GM18861 (cell line): Measurements from ENCODE around the gene POTEI.
"Not testable (repeated sequence)": the region's sequence is repeated elsewhere in the genome, so short reads cannot be mapped to it uniquely, and the experiment has no call there.

ENCODE experiments used
- ATAC-seq: cut with Tn5 transposase; IDR thresholded peaks from one replicate; pipeline ENCODE4 v1.9.1; 2021; ENCODE audit not compliant: unreplicated experiment

The POTEI gene

DNA sequence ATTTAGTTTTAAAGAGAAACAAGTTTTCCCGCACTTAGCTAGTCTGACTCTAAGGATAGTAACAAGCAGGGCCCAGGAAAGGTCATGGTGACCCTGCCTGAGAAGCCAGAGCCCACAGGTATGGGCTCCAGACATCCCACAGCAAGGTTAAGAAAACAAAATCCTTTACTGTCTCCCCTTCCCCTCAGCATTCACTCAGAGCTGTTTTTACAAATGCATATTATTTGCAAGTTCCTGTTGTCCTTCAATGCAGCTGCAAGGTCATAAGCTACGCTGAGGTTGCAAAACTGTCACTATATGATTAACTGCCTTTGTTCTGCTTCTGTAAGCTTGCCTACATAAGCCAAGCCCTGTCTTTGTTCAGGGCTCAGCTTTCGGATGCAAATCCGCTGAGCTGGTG, 18.1 kb downstream of the POTEI start:
- ATAC-seq: not testable (repeated sequence)

DNA sequence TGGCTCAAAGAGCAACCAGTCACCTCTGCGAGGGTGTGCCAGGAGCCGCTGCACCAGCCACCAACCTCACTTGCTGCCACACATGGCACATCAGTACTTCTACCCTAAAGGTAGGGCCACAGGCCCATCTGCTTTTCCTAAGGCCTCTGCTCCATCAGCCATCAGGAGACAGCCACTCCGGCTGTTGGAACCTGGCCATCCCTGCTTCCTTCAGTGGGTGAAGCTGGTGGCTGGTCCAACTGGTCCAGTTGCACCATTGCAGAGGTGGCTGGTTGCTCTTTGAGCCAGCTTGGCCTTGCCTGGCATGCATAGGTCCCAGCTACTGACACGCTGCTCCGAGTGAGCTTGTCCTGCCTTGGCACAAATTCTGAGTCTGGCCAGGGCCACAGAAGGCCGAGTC, 53.7 kb downstream of the POTEI start:
- not testable (repeated sequence) for ATAC-seq

DNA sequence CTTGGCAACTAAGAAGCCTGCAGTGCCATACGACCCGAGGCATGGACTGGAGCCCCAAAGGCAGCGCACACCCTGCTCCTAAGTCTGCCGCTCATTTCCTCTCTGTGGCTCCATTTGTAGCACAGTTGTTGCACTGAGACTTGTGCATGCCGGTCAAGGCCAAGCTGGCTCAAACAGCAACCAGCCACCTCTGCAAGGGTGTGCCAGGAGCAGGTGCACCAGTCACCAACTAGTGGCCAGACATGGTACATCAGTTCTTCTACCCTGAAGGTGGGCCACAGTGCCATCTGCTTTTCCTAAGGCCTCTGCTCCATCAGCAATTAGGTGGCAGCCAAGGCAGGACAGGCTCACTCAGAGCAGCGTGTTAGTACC, 54.4 kb downstream of the POTEI start:
- not testable (repeated sequence) for ATAC-seq

DNA sequence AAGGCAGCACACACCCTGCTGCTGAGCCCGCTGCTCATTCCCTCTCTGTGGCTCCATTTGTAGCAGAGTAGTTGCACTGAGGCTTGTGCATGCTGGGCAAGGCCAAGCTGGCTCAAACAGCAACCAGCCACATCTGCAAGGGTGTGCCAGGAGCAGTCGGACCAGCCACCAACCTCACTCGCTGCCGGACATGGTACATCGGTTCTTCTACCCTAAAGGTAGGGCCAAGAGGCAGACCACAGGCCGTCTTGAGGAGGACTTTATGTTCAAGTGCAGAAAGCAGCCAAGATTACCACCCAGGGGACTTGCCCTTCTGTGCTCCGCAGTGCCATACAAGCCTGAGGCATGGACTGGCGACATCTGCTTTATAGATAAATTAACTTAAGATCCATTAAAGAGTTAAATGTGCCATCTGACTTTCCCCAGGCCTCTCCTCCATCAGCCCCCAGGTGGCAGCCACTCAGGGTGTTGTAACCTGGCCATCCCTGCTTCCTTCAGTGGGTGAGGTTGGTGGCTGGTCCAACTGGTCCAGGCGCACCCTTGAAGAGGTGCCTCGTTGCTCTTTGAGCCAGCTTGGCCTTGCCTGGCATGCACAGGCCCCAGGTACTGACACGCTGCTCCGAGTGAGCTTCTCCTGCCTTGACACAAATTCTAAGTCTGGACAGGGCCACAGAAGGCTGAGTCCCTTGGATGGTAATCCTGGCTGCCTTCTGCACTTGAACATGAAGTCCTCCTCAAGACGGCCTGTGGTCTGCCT, 55.0 kb downstream of the POTEI start:
- ATAC-seq: not testable (repeated sequence)

DNA sequence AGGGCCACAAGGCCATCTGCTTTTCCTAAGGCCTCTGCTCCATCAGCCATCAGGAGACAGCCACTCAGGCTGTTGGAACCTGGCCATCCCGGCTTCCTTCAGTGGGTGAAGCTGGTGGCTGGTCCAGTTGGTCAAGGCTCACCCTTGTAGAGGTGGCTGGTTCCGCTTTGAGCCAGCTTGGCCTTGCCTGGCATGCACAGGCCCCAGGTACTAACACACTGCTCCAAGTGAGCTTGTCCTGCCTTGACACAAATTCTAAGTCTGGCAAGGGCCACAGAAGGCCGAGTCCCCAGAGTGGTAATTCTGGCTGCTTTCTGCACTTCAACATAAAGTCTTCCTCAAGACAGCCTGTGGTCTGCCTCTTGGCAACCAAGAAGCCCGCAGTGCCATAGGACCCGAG, 56.2 kb downstream of the POTEI start:
- not testable (repeated sequence) for ATAC-seq

DNA sequence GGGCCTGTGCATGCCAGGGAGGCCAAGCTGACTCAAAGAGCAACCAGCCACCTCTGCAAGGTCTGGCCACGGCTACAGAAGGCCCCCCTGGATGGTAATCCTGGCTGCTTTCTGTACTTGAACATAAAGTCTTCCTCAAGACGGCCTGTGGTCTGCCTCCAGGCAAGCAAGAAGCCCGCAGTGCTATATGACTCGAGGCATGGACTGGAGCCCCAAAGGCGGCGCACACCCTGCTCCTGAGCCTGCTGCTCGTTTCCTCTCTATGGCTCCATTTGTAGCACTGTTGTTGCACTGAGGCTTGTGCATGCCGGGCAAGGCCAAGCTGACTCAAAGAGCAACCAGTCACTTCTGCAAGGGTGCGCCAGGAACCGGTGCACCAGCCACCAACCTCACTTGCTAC, 57.3 kb downstream of the POTEI start:
- ATAC-seq: not testable (repeated sequence)

DNA sequence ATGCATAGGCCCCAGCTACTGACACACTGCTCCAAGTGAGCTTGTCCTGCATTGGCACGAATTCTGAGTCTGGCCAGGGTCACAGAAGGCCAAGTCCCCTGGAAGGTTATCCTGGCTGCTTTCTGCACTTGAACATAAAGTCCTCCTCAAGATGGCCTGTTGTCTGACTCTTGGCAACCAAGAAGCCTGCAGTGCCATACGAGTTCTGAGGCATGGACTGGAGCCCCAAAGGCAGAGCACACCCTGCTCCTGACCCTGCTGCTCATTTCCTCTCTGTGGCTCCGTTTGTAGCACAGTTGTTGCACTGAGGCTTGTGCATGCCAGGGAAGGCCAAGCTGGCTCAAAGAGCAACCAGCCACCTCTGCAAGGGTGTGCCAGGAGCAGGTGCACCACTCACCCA, 57.9 kb downstream of the POTEI start:
- ATAC-seq: not testable (repeated sequence)

DNA sequence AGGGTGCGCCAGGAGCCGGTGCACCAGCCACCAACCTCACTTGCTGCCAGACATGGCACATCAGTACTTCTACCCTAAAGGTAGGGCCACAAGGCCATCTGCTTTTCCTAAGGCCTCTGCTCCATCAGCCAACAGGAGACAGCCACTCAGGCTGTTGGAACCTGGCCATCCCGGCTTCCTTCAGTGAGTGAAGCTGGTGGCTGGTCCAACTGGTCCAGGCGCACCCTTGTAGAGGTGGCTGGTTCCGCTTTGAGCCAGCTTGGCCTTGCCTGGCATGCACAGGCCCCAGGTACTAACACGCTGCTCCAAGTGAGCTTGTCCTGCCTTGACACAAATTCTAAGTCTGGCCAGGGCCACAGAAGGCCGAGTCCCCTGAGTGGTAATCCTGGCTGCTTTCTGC, 58.8 kb downstream of the POTEI start:
- not testable (repeated sequence) for ATAC-seq

DNA sequence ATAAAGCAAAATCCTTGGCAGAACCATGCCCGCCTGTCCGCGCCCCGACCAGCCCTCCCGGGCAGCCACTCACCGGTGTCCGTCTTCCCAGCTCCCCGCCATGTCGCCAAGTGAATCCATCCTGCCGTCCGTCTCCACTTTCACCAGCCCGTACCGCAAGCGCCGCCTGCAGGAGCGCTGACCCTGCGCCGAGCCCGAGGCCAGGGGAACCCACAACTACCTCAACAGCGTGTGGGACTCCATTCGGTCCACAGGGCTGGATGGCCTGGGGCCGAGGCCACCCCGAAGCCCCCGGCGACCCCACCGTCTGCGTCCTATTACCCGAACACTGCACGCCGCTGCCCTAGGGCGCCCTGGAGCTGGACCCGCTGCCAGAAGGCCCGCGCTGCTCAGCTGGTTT, 81.5 kb downstream of the POTEI start:
- not testable (repeated sequence) for ATAC-seq

DNA sequence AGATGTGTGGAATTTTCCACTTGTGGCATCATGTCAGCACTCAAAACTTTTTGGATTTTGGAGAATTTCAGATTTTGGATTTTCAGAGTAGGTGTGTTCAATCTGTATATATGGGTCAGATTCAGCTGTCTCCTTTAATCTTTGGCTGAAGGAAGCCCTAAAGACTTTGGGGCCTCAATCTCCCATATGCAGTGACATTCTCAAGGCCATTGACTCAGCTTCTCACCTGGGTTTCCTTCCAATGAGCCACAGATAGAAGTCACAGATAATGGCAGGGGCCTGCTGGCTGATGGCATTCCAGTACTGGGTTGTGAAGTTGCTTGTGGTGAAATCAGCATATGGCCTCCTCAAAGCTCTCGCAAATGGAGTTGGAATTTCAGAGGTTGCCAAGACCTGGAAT, 90.3 kb downstream of the POTEI start:
- not testable (repeated sequence) for ATAC-seq

DNA sequence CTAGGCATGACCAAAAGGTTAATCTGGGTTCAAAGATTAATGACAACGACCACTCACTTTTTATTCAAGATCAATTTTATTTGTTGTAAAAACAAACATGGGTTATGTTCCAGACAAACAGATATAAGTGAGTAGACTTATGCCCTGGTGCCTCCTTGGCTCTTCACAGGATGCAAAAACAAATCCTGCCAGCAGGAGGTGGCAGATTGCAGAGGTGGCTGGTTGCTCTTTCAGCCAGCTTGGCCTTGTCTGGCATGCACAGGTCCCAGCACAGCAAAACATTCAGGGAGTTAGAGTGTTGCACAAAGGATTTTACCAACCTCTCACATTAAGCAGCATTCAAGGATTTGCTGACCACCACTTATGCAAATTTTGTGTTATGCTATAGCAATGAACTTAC, 92.4 kb downstream of the POTEI start:
- ATAC-seq: not testable (repeated sequence)
